NOMO-1 (cell line): ENCODE results near the gene MOGAT2.
"Not testable (repeated sequence)": the region's sequence is repeated elsewhere in the genome, so short reads cannot be mapped to it uniquely, and the experiment has no call there.

Experiments used
- DNase-seq, 2 experiments: peaks; one replicate each; lab custom pipeline; 2025; ENCODE audit not compliant: unreplicated experiment in 2 of 2; lab: John Stamatoyannopoulos, UW

MOGAT2 gene

GRCh38 chr11:75717608-75718418, at the start of gene MOGAT2:
TSS of gene MOGAT2 (plus strand) at chr11:75717838. CDS start at chr11:75717889, 51 bp downstream.
- no peak for DNase-seq

GRCh38 chr11:75668451-75669297, 49.0 kb upstream of the MOGAT2 start, which contains the start of gene MAP6:
TSS of gene MAP6 (minus strand) at chr11:75669038. CDS start at chr11:75668369, 669 bp downstream.
- no peak for DNase-seq

- no peak for DNase-seq
Measured at GRCh38 chr11:75673977-75674582, 43.6 kb upstream of the MOGAT2 start.

GRCh38 chr11:75677275-75677674, 40.4 kb upstream of the MOGAT2 start:
- DNase-seq, result no peak

- DNase-seq, result no peak
Measured at GRCh38 chr11:75677909-75678308, 39.7 kb upstream of the MOGAT2 start.

- DNase-seq, result no peak
Measured at GRCh38 chr11:75678620-75679259, 38.9 kb upstream of the MOGAT2 start.

GRCh38 chr11:75679566-75679965, 38.1 kb upstream of the MOGAT2 start:
- no peak for DNase-seq

GRCh38 chr11:75683856-75684255, 33.8 kb upstream of the MOGAT2 start:
- DNase-seq, result not testable (repeated sequence)

- peak in 1 of 2 experiments; percentile 41 for DNase-seq
Measured at GRCh38 chr11:75689863-75690609, 27.6 kb upstream of the MOGAT2 start.

GRCh38 chr11:75691804-75692203, 25.8 kb upstream of the MOGAT2 start:
- no peak for DNase-seq

GRCh38 chr11:75697906-75698581, 19.6 kb upstream of the MOGAT2 start:
- DNase-seq, result no peak

GRCh38 chr11:75700940-75701339, 16.7 kb upstream of the MOGAT2 start:
- no peak for DNase-seq

- no peak for DNase-seq
Measured at GRCh38 chr11:75703695-75704237, 13.9 kb upstream of the MOGAT2 start.

- DNase-seq, result no peak
Measured at GRCh38 chr11:75705541-75705940, 12.1 kb upstream of the MOGAT2 start.

GRCh38 chr11:75706260-75706729, 11.3 kb upstream of the MOGAT2 start:
- peak; percentile 54 to 69 for DNase-seq

- DNase-seq, result no peak
Measured at GRCh38 chr11:75714211-75714610, 3.4 kb upstream of the MOGAT2 start.

- DNase-seq, result no peak
Measured at GRCh38 chr11:75715688-75716087, 1.9 kb upstream of the MOGAT2 start.

- DNase-seq, result no peak
Measured at GRCh38 chr11:75716659-75717058, 979 bp upstream of the MOGAT2 start.
